ENCODE results near the gene FRMPD3.

GRCh38 chrX:107480272-107480671, 30.8 kb downstream of the FRMPD3 start:
- no peak for TF ChIP-seq CTCF (IDR thresholded peaks at IDR 0.05)
- TF ChIP-seq POLR2A (IDR thresholded peaks at IDR 0.05), result no peak
